GM21737 (cell line): Measurements from ENCODE around the gene FILIP1L.

ENCODE experiments used
- ATAC-seq: cut with Tn5 transposase; IDR thresholded peaks from one replicate; pipeline ENCODE4 v1.9.1; 2021; ENCODE audit warnings: mild to moderate bottlenecking, moderate library complexity; ENCODE audit not compliant: unreplicated experiment

Gene FILIP1L

DNA sequence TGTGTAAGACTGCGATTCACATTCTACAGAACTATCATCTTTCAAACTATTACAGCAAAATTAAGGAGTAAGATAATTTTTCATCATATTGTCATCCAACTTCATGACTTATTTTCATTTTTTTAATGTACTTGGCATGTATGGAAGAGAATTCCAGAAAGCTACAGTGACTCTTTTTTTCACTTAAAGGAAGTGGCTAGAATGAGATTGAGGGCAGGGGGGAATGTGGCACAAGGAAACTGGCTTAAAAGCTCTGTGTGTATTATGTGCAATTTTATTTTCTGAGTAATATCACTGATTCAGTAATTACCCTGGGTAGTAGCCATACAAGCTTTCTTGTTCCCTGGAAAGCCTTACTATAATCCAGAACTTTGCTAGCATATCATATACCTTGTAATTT lies 94.6 kb downstream of the FILIP1L start:
- ATAC-seq: no peak

DNA sequence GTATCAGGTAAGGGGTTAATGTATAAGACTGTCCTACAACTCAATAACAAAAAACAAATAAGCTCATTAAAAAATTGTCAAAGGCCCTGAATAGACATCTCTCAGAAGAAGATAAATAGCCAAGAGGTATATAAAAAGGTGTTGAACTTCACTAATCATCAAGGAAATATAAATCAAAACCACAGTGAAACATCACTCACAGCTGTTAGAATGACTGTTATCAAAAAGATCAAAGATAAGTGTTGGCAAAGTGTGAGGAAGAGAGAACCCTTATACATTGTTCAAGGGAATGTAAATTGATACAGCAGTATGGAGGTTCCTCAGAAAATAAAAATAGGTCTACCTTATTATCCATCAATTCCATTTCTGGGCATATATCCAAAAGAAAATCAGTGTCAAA lies 95.5 kb downstream of the FILIP1L start:
- no peak for ATAC-seq

DNA sequence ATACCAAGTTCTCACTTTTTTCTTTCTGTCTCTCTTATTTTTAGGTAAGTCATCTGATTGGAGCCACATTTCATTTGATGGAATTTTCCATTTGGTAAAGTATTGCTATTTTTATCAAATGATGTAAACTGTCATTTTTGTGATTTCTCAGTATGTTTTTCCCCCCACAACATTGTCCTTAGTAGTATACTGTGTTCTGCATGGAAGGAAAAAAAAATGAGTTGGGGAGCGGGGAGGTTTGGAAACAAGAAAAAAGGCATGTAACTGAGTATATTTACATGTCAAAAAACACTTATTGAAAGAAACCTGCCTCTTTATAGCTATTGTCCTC lies 104.2 kb downstream of the FILIP1L start:
- ATAC-seq: no peak

DNA sequence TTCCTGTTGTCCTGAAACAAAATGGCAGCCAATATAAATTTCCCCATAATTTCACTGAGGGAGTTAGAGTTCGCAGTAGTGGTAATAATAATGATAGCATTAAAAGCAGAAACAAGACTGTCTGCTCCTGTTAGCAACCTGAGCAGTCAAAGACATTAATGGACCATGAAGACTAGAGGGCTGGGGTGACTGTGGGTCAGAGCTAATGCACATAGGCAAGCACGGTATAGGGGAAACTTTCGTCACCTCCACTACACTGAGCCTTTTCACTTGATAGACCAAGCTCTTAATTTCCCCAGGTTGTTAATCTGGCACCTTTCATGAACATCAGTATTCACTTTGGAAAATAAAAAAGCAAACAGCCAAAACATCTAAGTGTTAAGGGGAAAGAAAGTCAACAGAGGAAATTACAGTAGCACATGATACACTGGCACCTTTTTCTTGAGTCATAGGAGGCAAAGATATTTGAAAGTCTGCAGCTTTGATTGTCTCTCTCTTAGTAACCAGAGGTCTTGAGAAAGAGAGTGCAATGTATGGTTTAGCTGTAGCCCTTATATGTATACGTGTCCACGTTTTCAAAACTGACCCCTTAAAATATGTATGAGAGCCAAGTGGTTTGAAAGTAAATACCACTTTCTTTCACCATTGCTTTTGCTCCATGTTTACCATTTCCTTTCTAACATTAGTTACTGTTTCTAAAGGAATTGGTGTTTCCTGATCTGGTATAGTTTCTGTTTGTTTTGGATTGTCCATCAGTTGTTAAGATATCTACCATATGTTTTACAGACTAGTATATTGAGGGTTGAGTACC lies 104.8 kb downstream of the FILIP1L start:
- ATAC-seq: no peak

DNA sequence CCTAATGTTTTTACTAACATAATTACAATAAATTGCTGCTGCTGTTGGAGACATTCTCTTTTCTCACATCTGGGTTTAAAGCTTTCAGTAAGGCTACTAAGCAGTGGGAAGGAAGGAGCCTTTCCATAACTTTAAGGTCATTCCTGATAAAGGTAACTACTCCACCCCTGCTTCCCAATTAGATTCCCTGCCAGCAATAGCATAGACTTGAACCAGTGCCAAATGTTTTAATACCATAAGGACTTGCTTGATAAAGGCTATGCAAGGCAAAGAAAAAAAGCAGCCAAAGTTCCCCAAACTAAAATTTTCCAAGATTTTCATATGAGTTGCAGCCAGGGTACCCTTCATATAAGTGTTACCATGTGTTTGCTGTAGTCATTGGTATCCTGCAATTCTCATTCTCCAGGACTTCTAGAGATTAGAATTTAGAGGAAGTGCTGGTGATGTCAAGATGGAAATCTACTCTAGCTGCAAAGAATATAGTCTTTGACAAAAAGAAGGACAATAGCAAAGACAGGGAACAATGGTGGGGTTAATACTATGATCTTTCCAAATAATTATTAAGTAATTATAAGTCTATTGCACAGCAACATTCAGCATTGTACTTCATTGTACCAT lies 106.1 kb downstream of the FILIP1L start:
- ATAC-seq: no peak

DNA sequence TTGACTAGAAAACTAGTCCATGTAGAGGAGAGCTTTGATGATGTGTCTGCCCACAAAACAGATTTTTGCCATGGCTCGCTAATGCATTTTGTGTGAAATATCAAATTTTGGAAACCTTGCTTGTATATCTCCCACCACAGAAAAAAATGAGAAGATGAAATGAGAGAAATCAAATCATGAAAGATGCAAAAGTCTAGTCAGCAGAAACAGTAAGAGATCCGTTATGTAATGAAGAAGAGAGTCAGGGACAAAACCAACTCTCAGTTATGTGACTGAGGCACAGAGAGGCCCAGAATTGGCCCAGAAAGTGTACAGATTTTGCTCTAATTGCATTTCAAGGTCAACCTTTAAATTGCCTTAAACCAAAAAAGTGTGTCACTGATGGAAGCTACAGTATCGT lies 107.0 kb downstream of the FILIP1L start:
- no peak for ATAC-seq

DNA sequence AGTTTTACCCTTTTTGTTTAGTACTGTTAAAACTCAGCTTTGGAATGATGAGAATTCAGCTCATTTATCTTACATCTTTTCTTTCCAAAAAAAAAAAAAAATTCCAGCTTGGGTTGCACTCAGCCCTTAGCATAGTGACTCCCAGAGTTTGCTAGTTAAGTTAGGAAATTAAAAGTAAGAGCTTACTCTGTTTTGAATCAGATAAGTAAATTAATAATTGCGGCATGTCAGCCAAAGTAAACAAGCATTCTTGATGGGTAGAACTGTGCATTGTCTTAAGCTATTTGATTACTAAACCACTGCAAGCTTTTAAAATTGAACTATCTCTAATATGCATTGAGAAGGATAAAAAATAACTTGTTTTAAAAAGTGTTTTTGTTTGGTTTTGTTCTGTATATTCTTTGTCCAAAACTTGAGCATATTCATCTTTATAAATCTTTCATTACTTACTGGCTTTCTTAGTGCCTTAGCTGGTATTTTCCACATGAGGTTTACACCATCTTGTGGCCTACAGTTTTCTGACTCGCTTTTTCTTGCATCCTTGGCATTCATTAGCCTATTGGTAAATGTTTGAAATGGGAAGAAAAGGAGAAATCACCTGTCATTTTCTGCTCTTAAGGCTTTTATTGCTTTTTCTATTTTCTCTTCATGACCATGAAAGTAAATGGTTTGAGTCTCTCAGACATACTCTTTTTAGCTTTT lies 107.6 kb downstream of the FILIP1L start:
- no peak for ATAC-seq

DNA sequence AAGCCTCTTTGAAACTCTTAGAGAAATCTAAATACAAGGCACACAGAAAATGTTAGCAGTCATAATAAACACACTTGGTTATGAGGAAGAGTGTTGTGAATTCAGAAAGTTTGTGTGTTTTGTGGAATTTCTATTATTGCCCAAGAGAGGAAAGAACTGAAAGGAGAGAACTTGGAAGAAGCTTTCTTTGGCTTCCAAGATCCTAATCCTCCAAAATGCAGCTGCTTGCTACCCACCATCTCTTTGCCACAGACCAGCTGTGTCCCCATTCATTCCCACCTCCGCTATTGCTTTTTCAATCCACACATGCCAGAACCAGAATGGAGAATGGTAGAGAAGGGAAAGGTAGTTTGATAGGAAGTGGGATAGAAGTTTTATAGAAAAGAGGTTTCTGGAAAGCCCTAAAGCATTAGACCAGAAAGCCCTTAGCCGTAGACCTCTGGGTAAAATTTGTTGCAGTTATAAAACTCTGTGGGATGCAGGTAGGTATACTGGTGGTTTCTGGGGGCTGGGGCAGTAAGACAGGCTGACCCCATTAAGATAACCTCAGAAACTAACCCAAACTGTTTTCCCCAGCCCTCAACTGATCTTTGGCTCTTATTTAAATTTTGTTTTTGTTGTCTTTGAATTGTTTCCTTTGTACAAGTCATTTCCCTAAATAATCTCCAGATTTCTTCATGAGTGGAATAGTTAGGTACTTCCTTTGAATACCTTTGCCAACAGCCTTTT lies 108.5 kb downstream of the FILIP1L start:
- ATAC-seq: no peak

DNA sequence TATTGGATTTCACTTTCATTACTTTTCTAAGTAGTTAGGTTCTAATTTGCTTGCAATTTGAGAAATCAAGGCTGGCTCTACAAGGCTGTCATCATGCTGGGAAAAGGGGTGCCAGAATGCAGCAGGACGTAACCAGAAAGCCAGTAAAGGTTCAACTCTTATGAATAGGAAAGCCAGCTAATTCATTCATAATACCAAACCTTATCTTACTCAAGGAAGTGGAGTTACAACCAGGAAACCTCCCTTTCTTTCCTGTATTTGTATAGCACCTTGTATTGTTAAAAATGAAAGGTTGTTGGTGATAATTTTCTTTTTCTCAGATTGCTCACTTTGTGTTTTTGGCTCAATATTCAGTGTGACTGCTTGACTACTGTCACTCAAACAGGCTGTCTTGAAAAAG lies 109.4 kb downstream of the FILIP1L start:
- no peak for ATAC-seq

DNA sequence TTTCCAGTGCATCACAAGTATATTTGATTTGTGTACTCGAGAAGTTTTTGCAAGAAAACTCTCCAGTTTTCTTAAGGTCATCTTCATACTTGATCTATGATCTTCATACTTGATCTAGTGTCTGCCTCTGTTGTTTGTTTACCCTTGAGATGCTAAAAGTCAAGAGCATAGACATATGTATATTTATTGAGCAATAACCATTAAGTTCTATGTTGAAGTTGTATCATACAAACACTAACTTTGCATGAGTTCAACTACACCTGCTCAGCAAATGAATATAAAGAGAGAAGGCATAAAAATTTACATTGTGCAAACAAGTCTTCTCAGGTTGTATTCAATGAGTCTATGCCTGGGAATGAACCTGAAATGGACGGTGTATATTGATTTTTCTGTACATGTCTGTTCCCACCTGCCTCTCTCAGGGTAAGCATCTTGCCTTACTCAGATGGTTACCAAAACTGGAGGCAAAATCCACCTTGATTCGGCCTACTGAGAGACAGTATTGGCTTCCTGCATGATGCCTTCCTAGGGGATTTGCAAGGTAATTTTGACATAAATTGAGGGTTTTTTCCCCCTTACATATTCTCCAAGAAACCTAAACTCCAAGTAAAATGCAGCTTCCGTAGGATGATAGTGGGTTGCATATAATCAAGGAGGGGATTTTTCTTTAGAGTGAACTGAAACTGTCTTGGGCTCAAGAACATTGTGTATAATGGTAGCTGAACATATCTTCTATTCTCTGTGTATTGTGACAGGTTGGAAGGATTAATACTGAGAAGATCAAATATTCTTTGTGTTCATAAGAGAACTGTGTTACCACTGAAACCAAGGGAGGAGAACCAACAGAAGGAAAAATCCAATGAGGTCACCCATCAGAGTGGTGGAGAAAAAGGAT lies 110.4 kb downstream of the FILIP1L start:
- ATAC-seq: no peak

DNA sequence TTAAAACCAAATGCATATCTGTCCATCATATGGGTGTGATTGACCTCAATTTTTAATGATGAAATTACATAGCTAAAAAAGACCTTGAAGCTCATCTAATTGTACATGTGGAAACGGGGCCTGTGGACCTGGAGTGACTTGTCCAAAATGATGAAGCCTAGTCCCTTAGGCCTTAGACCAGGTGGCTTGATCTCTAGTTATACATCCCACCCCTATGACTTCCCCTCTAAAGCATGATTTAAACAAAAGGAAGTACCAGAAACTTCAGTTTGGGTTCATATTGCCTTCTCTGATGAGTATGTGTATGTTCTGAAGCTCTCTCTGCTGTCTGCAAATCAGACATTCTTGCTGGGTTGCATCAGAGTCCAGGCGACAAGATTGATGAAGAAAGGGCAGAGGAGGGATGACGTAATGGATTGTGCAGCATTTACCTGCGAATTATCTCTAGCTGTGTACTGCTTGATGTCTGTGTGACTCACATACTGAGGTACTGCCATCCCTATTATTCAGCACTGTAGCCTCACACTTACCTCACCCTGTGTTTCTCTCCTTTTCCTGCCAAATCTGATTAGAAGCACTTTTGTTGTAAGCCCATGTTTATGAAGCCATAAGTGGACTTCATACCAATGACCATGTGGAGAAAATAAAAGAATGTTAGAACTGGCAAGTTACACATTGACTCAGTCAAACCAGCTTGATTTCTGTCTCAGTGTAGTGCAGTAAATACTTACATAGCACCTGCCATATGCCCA lies 111.5 kb downstream of the FILIP1L start:
- no peak for ATAC-seq

DNA sequence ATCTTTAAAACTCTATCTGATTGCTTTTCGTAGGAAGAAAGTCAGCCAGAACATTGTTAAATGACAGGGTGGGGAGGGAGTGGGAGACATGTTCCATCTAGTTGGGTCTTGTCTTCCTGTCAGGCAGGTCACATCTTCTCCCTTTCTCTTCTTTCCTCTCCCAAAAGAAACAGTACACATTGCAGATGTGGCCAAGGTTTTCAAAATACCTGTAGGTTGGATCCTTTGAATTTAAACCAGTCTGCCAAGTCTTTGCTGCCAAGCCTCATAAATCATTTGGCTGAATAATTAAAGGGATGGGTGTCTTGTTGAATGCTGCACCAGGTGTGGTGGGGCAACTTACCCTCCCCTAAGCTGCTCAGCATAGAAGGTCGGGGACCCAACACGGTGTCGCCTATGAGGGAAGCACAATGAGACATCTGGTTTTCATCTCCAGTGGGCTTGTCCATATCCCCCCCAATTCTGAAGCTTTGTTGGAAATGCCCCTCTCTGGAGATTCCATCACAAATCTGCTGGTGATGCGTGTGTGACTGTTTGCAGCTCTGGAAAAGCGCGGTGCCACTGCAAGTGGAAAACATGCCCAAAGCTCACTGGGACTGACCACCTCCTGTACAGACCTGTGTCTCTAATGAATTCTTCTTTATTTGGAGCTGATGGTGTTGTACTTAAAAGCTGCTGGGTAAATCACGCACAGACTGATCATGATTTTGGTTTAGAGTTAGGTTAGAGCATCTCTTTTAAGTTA lies 112.6 kb downstream of the FILIP1L start:
- ATAC-seq: no peak

DNA sequence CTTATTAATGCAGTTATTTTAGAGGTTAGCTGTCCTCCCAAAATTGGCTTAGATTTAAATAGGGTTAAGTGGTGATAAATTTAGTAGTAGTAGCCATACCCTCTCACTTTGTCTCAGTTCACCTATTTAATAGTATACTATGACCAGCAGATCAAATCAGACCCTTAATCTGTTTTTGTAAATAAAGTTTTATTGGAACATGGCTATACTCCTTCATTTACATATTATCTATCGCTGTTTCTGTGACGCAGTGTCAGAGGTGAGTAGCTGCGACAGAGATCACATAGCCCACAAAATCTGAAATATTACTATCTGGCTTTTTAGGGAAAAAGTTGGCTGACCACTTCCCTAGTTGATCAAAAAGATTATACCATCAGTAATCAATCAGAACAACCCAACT lies 113.2 kb downstream of the FILIP1L start:
- no peak for ATAC-seq

DNA sequence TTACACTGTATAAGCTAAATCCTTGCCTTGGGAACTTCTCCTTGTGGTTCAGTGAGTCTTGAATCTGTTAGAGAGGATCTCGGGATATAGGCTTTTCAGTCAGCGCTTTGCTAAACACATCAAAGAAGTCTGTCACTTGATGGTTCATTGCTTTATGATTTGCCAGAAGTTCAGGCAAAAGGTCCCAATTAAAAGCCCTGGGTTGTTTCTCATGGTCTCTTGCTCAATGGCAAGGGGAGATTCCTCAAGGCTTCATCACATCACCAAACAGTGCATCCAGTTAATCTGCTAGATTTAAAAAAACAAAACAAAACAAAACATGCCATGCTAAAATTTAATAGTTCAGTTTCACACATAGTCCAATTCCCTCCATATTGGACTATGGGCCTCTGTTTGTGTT lies 114.8 kb downstream of the FILIP1L start:
- ATAC-seq: no peak

DNA sequence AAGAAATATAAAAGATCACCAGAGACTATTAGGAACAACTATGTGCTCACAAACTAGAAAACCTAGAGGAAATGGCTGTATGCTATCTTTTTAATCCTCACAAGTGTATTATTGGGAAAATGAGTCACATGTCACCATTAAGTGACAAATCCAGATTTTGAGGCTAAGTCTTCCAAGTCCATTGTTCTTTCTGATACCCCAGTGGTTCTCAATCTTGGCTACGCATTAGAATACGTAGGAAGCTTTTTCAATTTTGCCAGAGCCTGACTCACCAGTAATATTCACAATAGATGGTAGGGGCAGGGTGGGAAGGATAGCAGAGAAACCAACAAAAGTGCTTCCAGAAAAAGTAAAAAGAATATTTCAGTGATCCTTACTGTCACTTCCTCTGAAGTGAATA lies 117.0 kb downstream of the FILIP1L start:
- no peak for ATAC-seq

DNA sequence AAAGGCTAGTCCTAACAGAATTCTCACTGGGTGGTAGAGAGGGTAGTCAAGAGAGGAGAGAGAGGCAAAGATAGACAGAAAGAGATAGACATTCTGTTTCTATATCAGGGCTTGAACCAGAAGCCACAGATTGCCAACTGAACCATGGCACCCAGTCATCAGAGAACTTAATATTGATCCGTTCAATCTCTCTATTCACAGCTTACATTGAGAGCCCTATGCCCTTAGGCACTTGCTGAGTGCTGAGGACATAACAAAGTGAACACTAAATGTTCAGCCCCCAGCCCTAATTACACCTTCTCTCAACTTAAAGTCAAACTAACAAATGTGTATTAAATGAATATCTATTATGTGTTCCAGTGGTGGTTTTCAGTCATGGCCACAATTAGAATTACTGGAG lies 124.1 kb downstream of the FILIP1L start:
- ATAC-seq: no peak

DNA sequence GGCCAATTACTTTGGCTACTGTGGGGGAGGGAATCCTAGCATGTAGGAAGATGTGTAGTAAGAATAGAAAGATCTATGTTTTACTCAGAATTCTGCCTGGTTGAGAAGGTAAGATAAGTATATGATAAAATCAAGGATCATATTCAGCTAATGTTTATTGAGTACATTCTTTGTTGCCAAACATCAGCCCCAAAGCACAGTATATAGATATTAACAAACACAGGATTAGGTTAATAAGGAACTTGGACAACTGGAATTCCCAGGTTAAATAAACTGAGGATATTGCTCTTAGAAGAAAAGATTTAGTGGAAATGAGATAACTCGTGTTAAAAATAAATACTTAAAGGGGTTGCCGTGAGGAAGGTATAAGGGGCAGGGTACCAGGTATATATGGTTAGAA lies 129.6 kb downstream of the FILIP1L start:
- no peak for ATAC-seq

DNA sequence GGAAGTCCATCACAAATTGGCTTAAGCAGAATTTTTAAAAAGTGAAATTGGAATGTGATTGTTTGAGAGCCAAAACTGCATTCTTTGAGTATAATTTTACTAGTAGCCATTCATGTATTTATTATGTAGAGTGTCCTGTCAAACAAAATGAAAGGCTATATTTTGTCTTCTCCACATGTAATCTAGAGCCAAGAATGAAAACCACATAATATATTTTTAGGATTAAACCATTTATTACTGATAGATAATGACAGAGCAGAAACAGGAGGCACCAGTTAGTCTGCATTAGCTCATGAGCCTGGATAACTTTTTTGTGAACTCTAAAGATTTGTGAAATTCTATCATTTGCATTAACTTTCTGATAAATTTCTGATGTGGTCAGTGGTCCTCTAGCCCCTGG lies 130.2 kb downstream of the FILIP1L start:
- no peak for ATAC-seq

DNA sequence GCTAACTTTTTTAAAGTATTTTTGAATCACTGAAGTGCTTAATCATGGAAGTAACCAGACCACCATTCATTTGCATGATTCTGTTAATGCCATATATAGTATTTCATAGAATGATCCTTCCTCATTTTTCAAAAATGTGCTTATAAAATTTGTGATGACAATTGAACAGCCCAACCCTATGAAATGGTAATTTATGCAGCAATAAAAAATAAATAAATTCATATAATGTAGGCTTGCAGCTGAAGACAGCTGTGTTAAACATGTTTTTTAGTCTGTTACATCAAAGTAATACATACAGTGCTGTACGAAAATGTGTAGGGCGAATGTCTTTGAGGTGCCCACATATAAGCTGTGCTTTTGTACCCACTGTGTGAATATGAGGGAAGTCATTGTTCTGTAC lies 131.7 kb downstream of the FILIP1L start:
- ATAC-seq: no peak
